Keratinocyte (primary cell): Measurements from ENCODE around the gene RASSF9. TPM values are rescaled to one million over a fixed set of nuclear protein-coding genes. Genes with fewer than 3 reads are reported as not detected.

Source experiments
- DNase-seq: peaks from one replicate; pipeline ENCODE4 v3.0.0-alpha.2; 2011; ENCODE audit warnings: low read depth, missing footprints, low spot score
- FAIRE-seq: peaks from 2 replicates; lab custom pipeline; 2011; peaks lifted over from hg19 to GRCh38; lab: Jason Lieb, UNC
- H2AFZ ChIP-seq: 2 replicates; pipeline ENCODE4 v1.6.0; 2012; ENCODE audit warnings: low read length, control low read depth, inconsistent platforms; ENCODE audit not compliant: control insufficient read depth
- H3K27ac ChIP-seq: 2 replicates; pipeline ENCODE4 v1.5.1; 2011; ENCODE audit warnings: low read length; ENCODE audit not compliant: control insufficient read depth, insufficient read depth
- H3K27me3 ChIP-seq: 3 replicates; pipeline ENCODE4 v1.6.0; 2011; ENCODE audit warnings: low read length; ENCODE audit not compliant: control insufficient read depth, insufficient read depth; ENCODE audit errors: extremely low read depth
- H3K36me3 ChIP-seq, 2 experiments: 2 replicates in 1 of 2; 3 replicates in 1 of 2; pipeline ENCODE4 v1.5.1; 2011; ENCODE audit warnings: low read length in 2 of 2, mild to moderate bottlenecking in 1 of 2; ENCODE audit not compliant: control insufficient read depth in 2 of 2, insufficient read depth in 2 of 2; ENCODE audit errors: extremely low read depth in 1 of 2
- H3K4me1 ChIP-seq: 3 replicates; pipeline ENCODE4 v1.5.1; 2011; ENCODE audit warnings: low read length; ENCODE audit not compliant: control insufficient read depth, insufficient read depth; ENCODE audit errors: extremely low read depth
- H3K4me2 ChIP-seq: 3 replicates; pipeline ENCODE4 v1.6.0; 2011; ENCODE audit warnings: low read depth, low read length; ENCODE audit not compliant: control insufficient read depth, insufficient read depth; ENCODE audit errors: extremely low read depth
- H3K4me3 ChIP-seq, 3 experiments: fragments of 200-600 bp in 1 of 3; sonication (generic) in 1 of 3; 2 replicates in 2 of 3; 3 replicates in 1 of 3; pipeline ENCODE4 v1.5.1; 2011 to 2016; ENCODE audit warnings: low read length in 3 of 3, mild to moderate bottlenecking in 3 of 3, control low read depth in 2 of 3, inconsistent platforms in 1 of 3, low read depth in 1 of 3, mixed read lengths in 1 of 3, mixed run types in 1 of 3, moderate library complexity in 1 of 3; ENCODE audit not compliant: control insufficient read depth in 2 of 3, insufficient read depth in 2 of 3; ENCODE audit errors: extremely low read depth in 1 of 3
- H3K79me2 ChIP-seq: 2 replicates; pipeline ENCODE4 v1.6.0; 2012; ENCODE audit warnings: low read length; ENCODE audit not compliant: control insufficient read depth, insufficient read depth
- H3K9ac ChIP-seq: 3 replicates; pipeline ENCODE4 v1.6.0; 2011; ENCODE audit warnings: low read length; ENCODE audit not compliant: control insufficient read depth, insufficient read depth; ENCODE audit errors: extremely low read depth
- H3K9me1 ChIP-seq: 3 replicates; pipeline ENCODE4 v1.6.0; 2011; ENCODE audit warnings: low read length; ENCODE audit not compliant: control insufficient read depth, insufficient read depth; ENCODE audit errors: extremely low read depth
- H3K9me3 ChIP-seq: 2 replicates; pipeline ENCODE4 v1.5.1; 2012; ENCODE audit warnings: low read depth, low read length; ENCODE audit not compliant: control insufficient read depth
- H4K20me1 ChIP-seq: 3 replicates; pipeline ENCODE4 v1.6.0; 2011; ENCODE audit warnings: low read length; ENCODE audit not compliant: control insufficient read depth, insufficient read depth; ENCODE audit errors: extremely low read depth
- EZH2 ChIP-seq: IDR thresholded peaks from one replicate; pipeline ENCODE4 v1.6.1; 2012; ENCODE audit warnings: inconsistent platforms, mild to moderate bottlenecking, low read length, moderate library complexity
- dilution Hi-C: fragments of 300-500 bp; cut with MboI; formaldehyde crosslinking; loops from one replicate; pipeline ENCODE4 v1.7.0; 2020; ENCODE audit warnings: low sequenced_read_pairs; ENCODE audit not compliant: extremely low pct_ligation_motif_present
- polyA plus RNA-seq, 5 experiments: library from polyadenylated mRNA; depleted of rRNA in 3 of 5; stranded (reverse) in 3 of 5; stranded (forward) in 1 of 5; unstranded in 1 of 5; fragments of >200 nt; gene quantifications; 1 replicate in 1 of 5; 2 replicates in 3 of 5; 3 replicates in 1 of 5; pipeline versions ENCODE4 v1.2.1 to v1.2.3, GENCODE V29; 2011 to 2012; ENCODE audit warnings: missing spikeins in 2 of 5, low read depth in 1 of 5, low replicate concordance in 1 of 5
- TF ChIP-seq, protein P1 (sequence below), 3 experiments: IDR thresholded peaks in 1 of 3; conservative IDR thresholded peaks in 1 of 3; optimal IDR thresholded peaks in 1 of 3; 2 replicates in 2 of 3; 3 replicates in 1 of 3; pipeline versions ENCODE3 to v1.5.1; 2011; ENCODE audit warnings: low read length in 3 of 3, mild to moderate bottlenecking in 3 of 3, moderate library complexity in 2 of 3, control low read depth in 1 of 3, inconsistent platforms in 1 of 3; ENCODE audit not compliant: insufficient read depth in 2 of 3; ENCODE audit errors: extremely low read depth in 1 of 3

The RASSF9 gene
- polyA plus RNA-seq, 1 donor (not counting 4 experiments of a cell fraction or from before 2014, with no cell fraction given): 4.2 TPM

DNA sequence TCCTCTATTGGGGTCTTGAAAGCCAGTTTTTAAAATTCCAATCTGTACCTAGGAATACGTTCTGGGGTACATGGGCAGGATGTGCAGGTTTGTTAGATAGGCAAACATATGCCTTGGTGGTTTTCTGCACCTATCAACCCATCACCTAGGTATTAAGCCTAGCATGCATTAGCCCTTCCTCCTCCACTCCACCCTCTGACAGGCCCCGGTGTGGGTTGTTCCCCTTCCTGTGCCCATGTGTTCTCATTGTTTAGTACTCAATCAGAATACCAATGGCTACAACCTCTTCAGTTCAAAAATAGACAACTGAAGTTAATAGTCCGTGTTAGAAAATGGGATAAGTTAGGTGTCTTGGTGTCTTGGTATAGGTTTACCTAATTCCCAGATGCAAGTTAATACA lies 41.2 kb upstream of the RASSF9 start:
- no peaks in the 10 kb centered on the region for H3K27me3 ChIP-seq
- H3K79me2 ChIP-seq: no peaks in the 10 kb centered on the region
- H2AFZ ChIP-seq: no peak overlapping the region
- H4K20me1 ChIP-seq: no peaks in the 10 kb centered on the region
- no peak for DNase-seq
- no peak overlapping the region for H3K27ac ChIP-seq
- dilution Hi-C loops: no loop called here
- H3K4me2 ChIP-seq: no peak overlapping the region
- FAIRE-seq: no peak
- no peaks in the 10 kb centered on the region for H3K9me3 ChIP-seq
- no peaks in the 10 kb centered on the region for H3K9me1 ChIP-seq
- no peak overlapping the region for H3K9ac ChIP-seq
- H3K36me3 ChIP-seq: no peaks in the 10 kb centered on the region
- no peaks in the 10 kb centered on the region for H3K4me1 ChIP-seq
- TF ChIP-seq EZH2: no peak
- TF ChIP-seq, protein P1, sequence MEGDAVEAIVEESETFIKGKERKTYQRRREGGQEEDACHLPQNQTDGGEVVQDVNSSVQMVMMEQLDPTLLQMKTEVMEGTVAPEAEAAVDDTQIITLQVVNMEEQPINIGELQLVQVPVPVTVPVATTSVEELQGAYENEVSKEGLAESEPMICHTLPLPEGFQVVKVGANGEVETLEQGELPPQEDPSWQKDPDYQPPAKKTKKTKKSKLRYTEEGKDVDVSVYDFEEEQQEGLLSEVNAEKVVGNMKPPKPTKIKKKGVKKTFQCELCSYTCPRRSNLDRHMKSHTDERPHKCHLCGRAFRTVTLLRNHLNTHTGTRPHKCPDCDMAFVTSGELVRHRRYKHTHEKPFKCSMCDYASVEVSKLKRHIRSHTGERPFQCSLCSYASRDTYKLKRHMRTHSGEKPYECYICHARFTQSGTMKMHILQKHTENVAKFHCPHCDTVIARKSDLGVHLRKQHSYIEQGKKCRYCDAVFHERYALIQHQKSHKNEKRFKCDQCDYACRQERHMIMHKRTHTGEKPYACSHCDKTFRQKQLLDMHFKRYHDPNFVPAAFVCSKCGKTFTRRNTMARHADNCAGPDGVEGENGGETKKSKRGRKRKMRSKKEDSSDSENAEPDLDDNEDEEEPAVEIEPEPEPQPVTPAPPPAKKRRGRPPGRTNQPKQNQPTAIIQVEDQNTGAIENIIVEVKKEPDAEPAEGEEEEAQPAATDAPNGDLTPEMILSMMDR (optimal IDR thresholded peaks at IDR 0.05 in 1 of 3, IDR thresholded peaks at IDR 0.05 in 1 of 3, conservative IDR thresholded peaks at IDR 0.05 in 1 of 3; ENCODE audit: extremely low read depth in 1 of 3, insufficient read depth in 2 of 3, low read length in 3 of 3): no peak
- no peak overlapping the region for H3K4me3 ChIP-seq

DNA sequence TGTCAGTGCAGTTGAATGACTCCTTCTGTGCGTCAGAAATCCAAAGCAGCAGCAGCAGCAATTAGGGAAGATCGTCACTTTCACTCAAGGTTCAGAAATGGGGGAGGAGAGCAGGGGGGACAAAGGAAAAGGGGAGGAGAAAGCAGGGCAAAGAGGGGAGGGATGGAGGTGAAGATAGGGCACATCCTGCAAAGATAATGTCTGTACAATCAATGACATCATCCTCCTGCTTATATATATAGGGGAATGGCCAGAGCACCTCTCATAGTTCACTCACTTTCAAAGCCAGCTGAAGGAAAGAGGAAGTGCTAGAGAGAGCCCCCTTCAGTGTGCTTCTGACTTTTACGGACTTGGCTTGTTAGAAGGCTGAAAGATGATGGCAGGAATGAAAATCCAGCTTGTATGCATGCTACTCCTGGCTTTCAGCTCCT lies 37.8 kb upstream of the RASSF9 start, which contains the start of gene NTS:
Gene NTS, plus strand, starts transcription at position 265 of the 431 bp plus-strand sequence. Its CDS starts 109 bp downstream, at position 374.
- Histone ChIP-seq H3K9me3 (no peaks in the 10 kb centered on the region), H3K4me1 (no peaks in the 10 kb centered on the region), H3K79me2 (no peaks in the 10 kb centered on the region), H2AFZ (peak within 1 kb of the TSS; percentile 36), H3K27ac (no peak within 1 kb of the TSS), H3K9me1 (no peaks in the 10 kb centered on the region), H3K9ac (no peak within 1 kb of the TSS), H3K36me3 (no peaks in the 10 kb centered on the region), H3K4me2 (no peak within 1 kb of the TSS), H3K27me3 (no peaks in the 10 kb centered on the region), H4K20me1 (no peaks in the 10 kb centered on the region), H3K4me3 (no peak within 1 kb of the TSS)
- TF ChIP-seq EZH2: no peak
- TF ChIP-seq, protein P1 (optimal IDR thresholded peaks at IDR 0.05 in 1 of 3, IDR thresholded peaks at IDR 0.05 in 1 of 3, conservative IDR thresholded peaks at IDR 0.05 in 1 of 3; ENCODE audit: extremely low read depth in 1 of 3, insufficient read depth in 2 of 3, low read length in 3 of 3): no peak
- no peak for DNase-seq
- dilution Hi-C loops: loop anchor here (25.0 kb wide), 1 partner anchor 387 kb away; no protein-coding TSS in a partner anchor
- peak; percentile 5 for FAIRE-seq
